GM19372 (cell line): ENCODE measurements around the gene PMEL.
"Not testable (repeated sequence)": the region's sequence is repeated elsewhere in the genome, so short reads cannot be mapped to it uniquely, and the experiment has no call there.

Experiments used
- ATAC-seq: cut with Tn5 transposase; IDR thresholded peaks from one replicate; pipeline ENCODE4 v1.9.1; 2021; ENCODE audit warnings: mild to moderate bottlenecking, low read depth, moderate library complexity; ENCODE audit not compliant: unreplicated experiment

Gene PMEL

DNA sequence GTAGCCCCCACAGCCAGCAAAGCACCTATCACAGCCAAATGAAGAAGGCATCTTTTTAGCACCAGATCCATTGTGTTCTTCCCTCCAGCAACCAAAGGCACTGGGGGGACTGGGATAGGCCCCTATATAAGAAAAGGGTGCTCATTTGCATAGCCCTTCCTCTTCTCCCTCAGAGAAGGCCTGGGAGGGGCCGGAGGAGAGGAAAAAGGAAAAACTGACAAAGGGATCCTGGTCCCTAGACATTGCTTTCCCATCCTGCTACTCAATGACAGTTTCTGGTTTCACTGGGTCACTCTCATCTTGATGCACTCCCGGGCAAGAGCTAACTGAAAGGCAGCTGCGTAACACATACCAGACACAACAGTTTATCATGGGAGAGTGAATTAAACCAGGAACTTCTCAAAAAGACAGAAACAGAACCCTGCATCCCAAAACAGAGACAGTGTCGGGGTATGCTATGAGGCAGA, at the start of gene PMEL:
Gene PMEL, minus strand, starts transcription at position 102 of the 467 bp plus-strand sequence. Its CDS starts 31 bp downstream, at position 71.
- ATAC-seq, result no peak

DNA sequence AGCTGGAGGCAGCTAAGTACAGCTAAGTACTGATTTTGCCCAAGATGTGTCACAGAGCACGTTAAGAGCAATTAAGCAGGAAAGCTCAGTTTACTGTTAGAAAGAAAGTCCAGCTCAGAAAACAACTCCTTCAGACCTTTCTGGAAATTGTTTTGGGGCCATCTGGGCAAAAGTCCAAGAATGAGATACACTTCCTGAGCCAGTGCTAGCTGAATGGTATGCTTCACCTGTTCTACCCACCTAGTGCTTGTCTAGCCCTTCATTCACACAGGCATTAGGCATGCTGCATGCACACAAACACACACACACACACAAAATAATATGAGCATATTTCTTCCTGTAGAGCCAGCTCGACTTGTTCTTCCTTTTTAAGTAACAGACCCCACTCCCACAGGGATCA, 48.4 kb upstream of the PMEL start:
- no peak for ATAC-seq

DNA sequence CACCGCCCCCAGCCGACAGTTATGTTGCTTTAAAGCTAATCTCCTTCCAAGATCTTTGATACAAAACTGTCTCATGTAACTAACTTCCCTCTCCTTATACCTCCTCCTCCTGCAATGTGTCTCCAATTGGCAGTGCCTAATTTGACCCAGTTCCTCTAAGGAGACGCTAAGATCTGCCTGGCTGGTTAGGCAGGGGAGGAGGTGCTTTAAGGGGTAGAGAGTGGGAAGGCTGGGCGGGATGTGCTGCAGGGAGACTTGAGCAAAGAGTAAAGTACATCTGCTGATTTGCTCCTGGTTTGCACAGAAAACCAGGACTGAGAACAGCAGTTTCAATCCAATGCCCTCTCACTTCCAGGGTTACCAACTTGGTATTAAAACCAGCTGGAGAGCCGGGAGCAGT, 47.6 kb upstream of the PMEL start:
- no peak for ATAC-seq

DNA sequence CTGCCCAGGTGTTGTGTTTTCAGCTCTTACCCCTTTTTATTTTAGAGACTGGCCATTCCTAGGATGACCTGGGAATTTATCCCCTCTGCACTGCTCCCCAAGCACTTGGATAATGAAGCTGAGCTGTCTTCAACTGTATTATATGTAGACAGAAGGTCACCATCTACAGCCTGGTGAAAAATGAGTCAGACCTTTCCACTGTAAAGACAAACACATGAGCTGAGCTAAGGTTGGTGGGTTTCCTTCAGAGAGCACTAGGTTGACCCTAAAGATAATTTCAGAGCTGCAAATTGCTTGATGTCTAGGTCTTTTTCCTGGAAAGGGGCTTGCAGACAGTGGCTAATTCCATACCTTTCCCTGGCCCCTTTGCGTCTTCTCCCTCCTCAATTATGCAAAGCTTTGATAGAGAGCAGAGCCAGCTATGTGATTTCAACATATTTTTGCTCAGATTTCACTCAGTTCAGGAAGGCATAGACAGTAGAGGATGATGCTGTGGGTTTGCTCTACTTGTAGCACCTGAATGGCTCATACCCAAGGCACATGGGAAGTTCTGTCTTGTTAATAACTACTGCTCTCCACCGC, 45.8 kb upstream of the PMEL start:
- no peak for ATAC-seq

DNA sequence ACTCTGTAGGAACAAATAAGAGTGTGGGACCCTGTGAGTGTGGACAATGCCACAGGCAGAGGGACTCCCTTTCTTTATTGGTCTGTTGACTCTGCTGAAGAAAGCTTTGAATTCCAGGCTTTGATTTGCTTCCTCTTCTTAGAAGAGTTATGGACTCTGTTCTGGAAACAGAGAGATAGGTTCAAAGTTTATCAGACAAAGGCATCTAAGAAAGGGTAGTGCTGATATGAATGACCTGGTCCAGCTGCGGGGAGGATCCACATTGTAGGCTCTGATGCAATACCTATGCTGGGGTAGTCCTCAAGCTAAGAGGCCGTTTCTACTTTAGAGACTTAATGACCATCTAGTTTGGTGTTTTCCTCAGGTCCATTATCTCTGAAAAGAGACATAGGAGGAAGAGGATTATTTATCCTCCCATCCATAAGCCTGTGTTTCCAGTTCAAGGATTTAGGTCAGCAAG, 44.3 kb upstream of the PMEL start:
- no peak for ATAC-seq

DNA sequence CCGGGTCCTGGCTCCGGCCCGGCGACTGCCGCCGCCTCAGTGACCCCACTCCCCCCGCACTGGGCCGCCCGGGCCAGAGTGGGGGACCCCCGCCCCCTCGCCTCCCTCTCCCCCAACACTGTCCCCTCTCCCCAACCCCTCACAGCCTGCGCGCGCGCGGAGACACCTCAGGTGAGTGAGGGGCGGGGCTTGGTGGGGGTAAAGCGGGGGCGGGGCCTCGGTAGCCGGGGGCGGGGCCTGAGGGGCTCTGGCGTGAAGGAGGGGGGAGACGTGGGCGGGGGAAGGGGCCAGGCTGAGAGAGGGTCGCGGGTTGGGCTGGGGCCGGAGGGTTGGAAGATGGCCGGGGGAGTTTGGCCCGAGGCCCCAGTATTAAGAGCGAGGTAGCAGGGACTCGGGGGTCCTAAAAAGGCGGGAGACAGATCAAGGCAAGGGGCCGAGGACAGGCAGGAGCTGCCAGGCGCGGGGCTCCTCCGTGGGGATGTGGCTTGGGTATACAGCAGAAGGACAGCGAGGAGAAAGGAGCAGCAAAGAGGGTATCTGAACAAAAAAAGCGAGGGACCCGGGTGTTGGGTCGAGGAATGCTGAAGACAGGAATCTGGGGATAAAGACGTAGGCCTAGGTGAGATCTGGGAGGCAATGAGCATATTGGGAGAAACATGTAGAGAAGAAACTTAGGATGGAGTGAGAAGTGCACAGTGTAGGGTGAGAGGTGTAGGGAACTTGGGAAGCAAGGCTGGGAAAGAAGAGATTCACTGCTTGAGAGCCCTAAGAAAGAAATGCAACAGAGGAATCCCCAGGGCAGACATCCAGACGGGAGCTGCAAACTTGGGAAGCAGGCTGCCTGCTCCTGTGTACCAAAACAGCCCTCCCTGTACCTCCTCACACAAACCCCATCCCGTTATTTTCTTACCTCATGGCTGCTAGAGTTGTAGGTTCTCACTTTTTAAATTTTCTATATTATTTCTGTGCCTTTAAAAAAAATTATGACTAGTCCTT, 42.0 kb upstream of the PMEL start:
- ATAC-seq, result peak; percentile 40

DNA sequence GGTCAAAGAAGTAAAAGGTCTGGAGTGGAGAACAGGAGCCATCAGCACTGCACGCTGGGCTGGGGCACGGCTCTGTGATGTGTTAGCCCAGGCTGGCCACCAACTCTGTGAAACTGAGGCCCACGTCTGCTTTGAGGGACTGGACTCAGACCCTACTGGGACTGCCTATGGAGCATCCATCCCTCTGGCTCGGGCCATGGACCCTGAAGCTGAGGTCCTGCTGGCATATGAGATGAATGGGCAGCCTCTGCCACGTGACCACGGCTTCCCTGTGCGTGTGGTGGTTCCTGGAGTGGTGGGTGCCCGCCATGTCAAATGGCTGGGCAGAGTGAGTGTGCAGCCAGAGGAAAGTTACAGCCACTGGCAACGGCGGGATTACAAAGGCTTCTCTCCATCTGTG, 38.4 kb upstream of the PMEL start:
- ATAC-seq, result no peak

DNA sequence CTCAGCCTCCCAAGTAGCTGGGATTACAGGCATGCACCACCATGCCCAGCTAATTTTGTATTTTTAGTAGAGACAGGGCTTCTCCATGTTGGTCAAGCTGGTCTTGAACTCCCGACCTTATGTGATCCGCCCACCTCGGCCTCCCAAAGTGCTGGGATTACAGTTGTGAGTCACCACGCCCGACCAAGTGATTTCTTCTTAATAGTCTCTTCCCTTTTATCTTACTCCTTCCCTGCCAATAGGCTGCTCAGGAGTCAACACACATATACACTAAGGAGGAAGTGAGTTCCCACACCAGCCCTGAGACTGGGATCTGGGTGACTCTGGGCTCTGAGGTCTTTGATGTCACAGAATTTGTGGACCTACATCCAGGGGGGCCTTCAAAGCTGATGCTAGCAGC, 37.5 kb upstream of the PMEL start:
- ATAC-seq, result not testable (repeated sequence)

DNA sequence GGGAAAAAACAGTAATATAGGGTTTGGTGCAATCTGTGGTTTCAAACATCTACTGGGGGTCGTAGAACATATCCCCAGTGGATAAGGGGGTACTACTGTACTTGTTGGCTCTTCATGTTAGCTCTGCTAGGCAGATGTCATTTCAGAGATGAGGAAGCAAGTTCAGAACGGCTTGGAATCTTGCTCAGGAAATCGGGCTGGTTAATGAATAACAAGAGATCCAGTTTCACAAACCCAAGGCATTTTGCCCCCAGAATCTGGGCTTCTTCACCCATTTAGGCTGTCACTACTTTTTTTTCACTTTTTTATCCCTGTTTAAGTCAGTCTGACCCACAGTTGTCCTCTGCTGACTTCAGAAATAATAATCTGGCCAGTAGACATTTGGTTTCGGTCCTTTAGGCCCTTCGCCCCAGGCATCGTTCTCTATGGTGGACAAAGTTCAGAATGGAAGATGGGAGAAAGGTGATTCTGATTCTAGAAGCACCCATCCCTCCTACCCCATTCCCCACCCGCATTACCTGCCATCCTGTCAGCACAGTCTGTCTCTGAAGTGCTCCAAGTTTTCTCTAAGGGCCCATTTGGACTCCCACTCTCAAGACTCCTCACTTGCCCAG, 35.8 kb upstream of the PMEL start:
- no peak for ATAC-seq

DNA sequence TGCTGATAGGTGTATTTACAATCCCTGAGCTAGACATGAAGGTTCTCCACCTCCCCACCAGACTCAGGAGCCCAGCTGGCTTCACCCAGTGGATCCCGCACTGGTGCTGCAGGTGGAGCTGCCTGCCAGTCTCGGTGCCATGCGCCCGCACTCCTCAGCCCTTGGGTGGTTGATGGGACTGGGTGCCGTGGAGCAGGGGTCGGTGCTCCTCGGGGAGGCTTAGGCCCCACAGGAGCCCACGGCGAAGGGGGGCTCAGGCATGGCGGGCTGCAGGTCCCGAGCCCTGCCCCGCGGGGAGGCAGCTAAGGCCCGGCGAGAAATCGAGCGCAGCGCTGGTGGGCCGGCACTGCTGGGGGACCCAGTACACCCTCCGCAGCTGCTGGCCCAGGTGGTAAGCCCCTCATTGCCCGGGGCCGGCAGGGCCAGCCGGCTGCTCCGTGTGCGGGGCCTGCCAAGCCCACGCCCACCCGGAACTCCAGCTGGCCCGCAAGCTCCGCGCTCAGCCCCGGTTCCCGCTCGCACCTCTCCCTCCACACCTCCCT, 34.2 kb upstream of the PMEL start:
- ATAC-seq, result not testable (repeated sequence)

DNA sequence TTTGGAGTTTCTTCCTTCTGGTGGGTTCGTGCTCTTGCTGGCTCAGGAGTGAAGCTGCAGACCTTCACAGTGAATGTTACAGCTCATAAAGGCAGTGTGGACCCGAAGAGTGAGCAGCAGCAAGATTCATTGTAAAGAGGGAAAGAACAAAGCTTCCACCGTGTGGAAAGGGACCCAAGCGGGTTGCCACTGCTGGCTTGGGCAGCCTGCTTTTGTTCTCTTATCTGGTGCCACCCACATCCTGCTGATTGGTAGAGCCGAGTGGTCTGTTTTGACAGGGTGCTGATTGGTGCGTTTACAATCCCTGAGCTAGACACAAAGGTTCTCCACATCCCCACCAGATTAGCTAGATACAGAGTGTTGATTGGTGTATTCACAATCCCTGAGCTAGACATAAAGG, 33.7 kb upstream of the PMEL start:
- ATAC-seq, result not testable (repeated sequence)

DNA sequence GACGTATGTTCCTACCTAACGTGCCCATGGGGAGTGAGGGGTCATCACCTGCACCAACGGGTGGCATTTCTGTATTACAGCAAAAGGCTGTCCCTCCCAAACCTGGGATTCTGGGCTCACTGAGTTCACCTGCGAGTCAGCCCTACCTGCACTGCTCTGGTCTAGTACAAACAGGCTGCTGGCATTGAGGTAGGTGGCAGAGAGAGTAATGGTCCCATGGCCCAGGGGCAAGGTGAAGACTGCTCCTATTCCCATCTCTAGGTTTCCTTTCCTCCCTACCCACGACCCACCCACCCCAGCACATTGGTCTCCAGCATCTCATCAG, 31.7 kb upstream of the PMEL start:
- no peak for ATAC-seq

DNA sequence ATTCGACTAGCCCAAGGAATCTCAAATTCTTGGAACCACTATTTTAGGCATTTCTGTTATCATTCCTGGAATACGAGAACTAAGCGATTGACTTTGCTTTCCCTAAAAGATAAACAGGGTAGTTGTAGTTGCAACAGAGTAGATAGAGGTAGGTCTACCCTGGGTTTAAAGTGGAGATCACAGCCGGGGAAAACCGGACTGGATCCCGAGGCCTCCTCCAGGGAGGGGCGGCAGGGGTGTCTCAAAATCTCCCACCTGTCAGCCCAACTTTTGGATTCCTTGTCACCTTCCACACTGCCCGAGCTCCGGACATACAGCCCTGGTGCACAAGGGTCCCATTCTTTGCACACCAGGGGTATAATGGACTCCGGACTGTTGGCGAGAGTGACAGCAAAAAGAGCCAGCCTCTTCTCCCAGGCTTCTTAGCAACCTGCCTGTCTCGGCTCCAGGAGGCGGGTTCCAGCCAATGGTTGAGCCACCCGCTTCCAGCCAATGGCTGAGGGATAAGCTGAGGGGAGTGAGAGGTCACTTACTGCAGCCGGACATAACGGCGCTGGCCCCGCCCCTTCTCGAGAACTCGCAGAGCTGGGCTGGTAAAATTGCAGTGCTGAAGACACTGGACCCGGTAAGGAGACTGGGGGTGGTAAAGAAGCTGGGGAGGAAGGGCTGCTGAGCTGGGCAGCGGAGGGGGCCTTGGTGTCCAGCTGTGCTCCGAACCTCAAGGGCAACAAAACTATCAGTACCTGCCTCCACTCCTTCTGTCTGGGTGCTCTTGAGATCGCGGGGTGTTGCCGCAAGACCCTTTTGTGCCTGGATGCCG, 31.1 kb upstream of the PMEL start, which contains the start of gene SUOX:
Gene SUOX, plus strand, starts transcription at position 562 of the 820 bp plus-strand sequence. CDS start 4,946 bp downstream, outside the sequence.
- peak; percentile 99 for ATAC-seq

DNA sequence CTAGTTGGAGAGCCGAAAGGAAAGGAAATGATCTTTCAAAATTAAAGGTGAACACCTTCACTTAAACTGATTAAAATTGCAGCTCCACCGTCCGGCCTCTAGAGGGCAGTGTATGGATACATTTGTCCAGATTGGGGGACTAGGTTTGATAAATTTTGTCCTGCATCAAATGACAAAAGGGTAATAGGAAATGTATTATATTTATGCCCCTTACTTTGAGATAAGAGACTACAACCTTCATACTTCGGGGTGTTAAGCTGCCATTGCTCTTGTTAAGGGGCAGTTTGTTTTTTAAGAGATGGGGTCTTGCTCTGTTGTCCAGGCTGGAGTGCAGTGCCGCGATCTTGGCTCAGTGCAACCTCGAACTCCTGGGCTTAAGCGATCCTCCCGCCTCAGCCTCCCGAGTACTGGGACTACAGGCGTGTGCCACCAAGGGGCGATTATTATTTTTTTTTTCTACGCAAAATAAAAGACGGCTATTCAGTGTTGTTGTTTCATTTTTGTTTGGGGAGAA, 30.4 kb upstream of the PMEL start:
- no peak for ATAC-seq

DNA sequence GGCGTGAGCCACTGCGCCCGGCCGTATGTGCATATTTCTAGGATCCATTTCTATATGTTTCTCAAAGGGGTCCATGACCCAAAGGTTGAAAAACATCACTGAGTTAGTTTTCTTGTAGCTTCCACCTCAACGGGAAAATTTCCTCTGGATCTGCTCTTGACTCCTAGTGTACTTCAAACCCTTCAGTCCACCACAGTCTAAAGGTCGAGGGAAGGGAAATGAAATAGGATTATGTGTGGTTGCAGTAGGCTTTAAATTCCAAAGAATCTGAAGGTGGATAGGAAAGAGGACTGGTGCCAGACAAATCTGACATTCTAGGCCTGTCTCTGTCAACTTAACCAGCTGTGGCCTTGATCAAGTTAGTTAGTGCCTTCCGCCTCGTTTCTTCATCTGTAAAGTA, 29.5 kb upstream of the PMEL start:
- ATAC-seq, result no peak

DNA sequence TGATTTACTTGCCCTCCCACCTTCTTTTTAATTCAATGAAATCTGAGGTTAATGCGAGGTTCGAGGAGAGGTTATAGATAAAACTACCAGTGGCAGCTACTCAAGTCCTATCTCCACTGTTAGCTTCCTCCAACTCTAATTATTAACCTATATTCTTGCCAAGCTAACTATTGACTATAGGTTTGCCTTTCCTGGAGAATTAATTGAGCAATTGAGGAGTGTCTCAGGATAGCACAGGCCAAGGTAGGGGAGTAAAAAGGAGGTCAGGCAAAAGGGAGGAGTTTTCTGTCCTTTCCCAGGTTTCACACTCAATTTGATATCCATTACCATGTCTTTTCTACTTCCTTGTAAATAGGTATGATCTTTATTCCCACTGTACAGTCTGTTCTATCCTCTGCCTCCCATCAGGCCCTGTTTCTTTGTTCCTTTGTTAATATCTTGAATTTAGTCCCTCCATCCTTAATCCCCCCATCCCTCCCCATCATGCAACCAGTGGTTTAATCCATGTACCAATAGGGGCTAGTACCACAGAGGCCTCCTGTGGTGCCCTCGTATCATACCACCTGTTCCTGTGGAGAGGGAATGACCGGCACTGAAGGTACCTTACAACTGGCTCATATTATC, 27.5 kb upstream of the PMEL start:
- ATAC-seq, result no peak

DNA sequence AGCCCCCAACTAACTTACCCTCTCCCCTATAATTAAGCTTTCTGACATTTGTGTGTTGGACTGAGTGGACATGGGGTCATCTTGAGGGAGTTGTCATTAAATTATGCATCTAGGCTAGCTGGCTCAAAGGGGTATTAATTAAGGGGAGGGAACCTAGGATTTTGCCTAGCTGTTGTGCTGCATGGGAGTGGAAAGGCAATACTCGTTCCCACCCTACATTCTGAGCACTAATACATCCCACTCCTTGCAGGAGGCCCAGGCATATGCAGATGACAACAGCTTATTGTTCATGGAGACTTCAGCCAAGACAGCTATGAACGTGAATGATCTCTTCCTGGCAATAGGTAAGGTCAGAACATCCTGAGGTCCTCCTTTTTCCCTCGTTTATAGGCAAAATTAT, 25.3 kb upstream of the PMEL start:
- ATAC-seq, result no peak

DNA sequence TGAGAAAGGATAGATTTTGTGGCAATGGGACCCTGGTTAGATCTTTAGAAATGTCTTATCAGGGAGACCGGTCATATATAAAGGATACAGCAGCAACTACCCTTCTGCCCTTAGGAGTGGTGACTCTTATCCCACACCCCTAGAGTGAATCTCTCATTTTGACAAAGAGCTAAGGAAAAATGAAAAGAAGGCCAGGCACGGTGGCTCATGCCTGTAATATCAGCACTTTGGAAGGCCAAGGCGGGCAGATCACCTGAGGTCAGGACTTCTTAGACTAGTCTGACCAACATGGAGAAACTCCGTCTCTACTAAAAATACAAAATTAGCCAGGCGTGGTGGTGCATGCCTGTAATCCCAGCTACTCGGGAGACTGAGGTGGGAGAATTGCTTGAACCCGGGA, 20.1 kb upstream of the PMEL start:
- ATAC-seq, result not testable (repeated sequence)

DNA sequence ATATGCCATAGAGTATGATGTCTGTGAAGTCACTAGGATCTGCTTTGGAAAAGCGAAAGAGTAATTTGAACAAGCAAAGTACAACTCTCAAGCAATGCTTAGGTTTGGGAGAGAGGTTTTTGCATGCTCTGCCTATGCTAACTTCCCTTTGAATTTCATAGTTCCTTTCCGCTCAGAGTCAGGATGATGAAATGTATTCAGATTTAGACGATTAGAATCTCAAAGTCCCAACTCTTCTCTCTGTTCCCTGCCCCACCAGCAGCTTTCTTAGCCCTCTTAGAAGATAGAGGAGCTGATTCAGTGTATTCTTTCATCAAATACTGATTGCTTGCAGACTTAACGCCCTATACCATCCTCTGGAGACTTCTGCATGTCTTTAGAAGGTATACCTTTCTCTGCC, 19.5 kb upstream of the PMEL start:
- ATAC-seq, result no peak
